Measurements from ENCODE around the gene TOX4.

GRCh38 chr14:21494902-21495762 lies 18.1 kb downstream of the TOX4 start:
- TF ChIP-seq POLR2A (IDR thresholded peaks at IDR 0.05) = no peak
- no peak for TF ChIP-seq CTCF (IDR thresholded peaks at IDR 0.05)
